HepG2 (cell line): ENCODE measurements around the gene STAG3. TPM values are rescaled to one million over a fixed set of nuclear protein-coding genes. Genes with fewer than 3 reads are reported as not detected.
A peak's percentile ranks its signal among the peaks of the same experiment; 100 is the strongest.

Experiments used
- ATAC-seq: fragments of 200-7000 bp; cut with Tn5 transposase; 3 replicates; pipeline ENCODE4 v1.9.1; 2020; ENCODE audit warnings: mild to moderate bottlenecking, moderate library complexity
- BruUV-seq: library from RNA; stranded (reverse); fragments of 400-500 nt; replicated peaks from 2 replicates; lab custom pipeline; 2021; lab: Mats Ljungman, UMichigan
- CTCF ChIA-PET: fragments of 300-600 bp; formaldehyde crosslinking; extraction: SDS; loops from one replicate; lab custom pipeline; 2021; ENCODE audit warnings: low total read pairs, inconsistent platforms, low intra/inter-chr PET ratio; lab: Yijun Ruan, JAX
- POLR2A ChIA-PET: fragments of 350-600 bp; sonication (Branson Sonifier 250); formaldehyde crosslinking; loops from one replicate; lab custom pipeline; 2020; ENCODE audit warnings: antibody characterized with exemption, inconsistent platforms; lab: Yijun Ruan, JAX
- DNase-seq: peaks from one replicate; pipeline ENCODE4 v3.0.0-alpha.2; 2015; ENCODE audit warnings: low spot score
- FAIRE-seq: peaks from 3 replicates; lab custom pipeline; 2011; peaks lifted over from hg19 to GRCh38; lab: Jason Lieb, UNC
- H2AFZ ChIP-seq: one replicate; pipeline ENCODE4 v1.6.1; 2011; ENCODE audit warnings: low read length, inconsistent platforms
- H3K27ac ChIP-seq: fragments of 300-600 bp; 3 replicates; pipeline ENCODE4 v1.8.0; 2011; ENCODE audit warnings: mixed run types, mild to moderate bottlenecking, mixed read lengths, low read length, inconsistent platforms; ENCODE audit not compliant: insufficient read depth; ENCODE audit errors: extremely low read length
- H3K27me3 ChIP-seq, 2 experiments: fragments of 200-600 bp in 1 of 2; 2 replicates in 1 of 2; 3 replicates in 1 of 2; pipeline versions ENCODE4 v1.6.0 to v1.8.0; 2011; ENCODE audit warnings: low read length in 2 of 2, mild to moderate bottlenecking in 2 of 2, moderate library complexity in 2 of 2, inconsistent platforms in 1 of 2; ENCODE audit not compliant: insufficient read depth in 2 of 2, control insufficient read depth in 1 of 2
- H3K36me3 ChIP-seq, 2 experiments: fragments of 200-600 bp in 1 of 2; replicated peaks in 1 of 2; 2 replicates in 1 of 2; 3 replicates in 1 of 2; pipeline versions ENCODE4 v1.5.1 to v1.8.0; 2011; ENCODE audit warnings: low read length in 2 of 2, inconsistent platforms in 1 of 2; ENCODE audit not compliant: insufficient read depth in 2 of 2, control insufficient read depth in 1 of 2
- H3K4me1 ChIP-seq: 2 replicates; pipeline ENCODE4 v1.5.1; 2012; ENCODE audit warnings: low read length, inconsistent platforms; ENCODE audit not compliant: insufficient read depth
- H3K4me2 ChIP-seq: 2 replicates; pipeline ENCODE4 v1.6.0; 2011; ENCODE audit warnings: low read depth, low read length, inconsistent platforms
- H3K4me3 ChIP-seq, 3 experiments: fragments of 200-600 bp in 1 of 3; sonication (generic), shearing (Covaris generic) in 1 of 3; replicated peaks in 1 of 3; 2 replicates each; pipeline ENCODE4 v1.5.1; 2011 to 2016; ENCODE audit warnings: low read length in 3 of 3, inconsistent platforms in 2 of 3, low read depth in 2 of 3, mild to moderate bottlenecking in 2 of 3, control low read depth in 1 of 3, mixed read lengths in 1 of 3; ENCODE audit not compliant: insufficient read depth in 1 of 3
- H3K79me2 ChIP-seq: one replicate; pipeline ENCODE4 v1.6.1; 2011; ENCODE audit warnings: low read length, inconsistent platforms; ENCODE audit not compliant: insufficient read depth
- H3K9ac ChIP-seq: 2 replicates; pipeline ENCODE4 v1.6.0; 2011; ENCODE audit warnings: mild to moderate bottlenecking, low read depth, low read length, inconsistent platforms; ENCODE audit not compliant: insufficient read depth
- H3K9me3 ChIP-seq: 2 replicates; pipeline ENCODE4 v1.5.1; 2012; ENCODE audit warnings: mild to moderate bottlenecking, low read length
- H4K20me1 ChIP-seq: 2 replicates; pipeline ENCODE4 v1.6.0; 2011; ENCODE audit warnings: inconsistent platforms, mild to moderate bottlenecking, low read length, moderate library complexity; ENCODE audit not compliant: insufficient read depth
- GABPB1 ChIP-seq: IDR thresholded peaks from 2 replicates; pipeline ENCODE4 v1.6.1; 2016; ENCODE audit warnings: mild to moderate bottlenecking, missing genetic modification reagents, moderate library complexity, missing compliant biosample characterization
- HNRNPK ChIP-seq: fragments of 200-400 bp; formaldehyde crosslinking; IDR thresholded peaks from 2 replicates; pipeline ENCODE4 v1.6.1; 2018; ENCODE audit warnings: low read length, low read depth, moderate library complexity, mild to moderate bottlenecking; ENCODE audit not compliant: poor library complexity, severe bottlenecking
- JUNB ChIP-seq: sonication (generic); formaldehyde crosslinking; IDR thresholded peaks from 2 replicates; pipeline ENCODE4 v1.8.0; 2022; ENCODE audit warnings: missing genetic modification reagents, mild to moderate bottlenecking, borderline replicate concordance
- MAF1 ChIP-seq: sonication (generic); formaldehyde crosslinking; IDR thresholded peaks from 2 replicates; pipeline ENCODE4 v1.5.0; 2020; ENCODE audit warnings: missing genetic modification reagents, borderline replicate concordance
- MAFF ChIP-seq: IDR thresholded peaks from 2 replicates; pipeline ENCODE4 v1.6.1; 2011; ENCODE audit warnings: low read depth, low read length, improper control_type of control experiment
- SAP130 ChIP-seq: IDR thresholded peaks from 2 replicates; pipeline ENCODE4 v1.6.1; 2016; ENCODE audit warnings: low read depth
- SKI ChIP-seq: fragments of 450-650 bp; IDR thresholded peaks from one replicate; pipeline ENCODE4 v1.6.1; 2018; ENCODE audit warnings: mild to moderate bottlenecking; ENCODE audit not compliant: partially characterized antibody
- ZNF572 ChIP-seq: sonication (generic); formaldehyde crosslinking; IDR thresholded peaks from 2 replicates; pipeline ENCODE4 v1.5.1; 2020; ENCODE audit warnings: mild to moderate bottlenecking, missing genetic modification reagents
- ZNF777 ChIP-seq: sonication (generic); formaldehyde crosslinking; IDR thresholded peaks from 2 replicates; pipeline ENCODE4 v1.4.0; 2020; ENCODE audit warnings: missing genetic modification reagents
- WGBS: methylation state at CpG from one replicate; pipeline ENCODE4 v1.1.6; 2017; ENCODE audit warnings: low lambda C conversion rate; 5-methylcytosine and 5-hydroxymethylcytosine counted together
- in situ Hi-C: cut with HindIII; loops from 2 replicates; pipeline ENCODE4 v1.10.0; 2017; ENCODE audit warnings: low pct_unique_long_range_greater_than_20kb; ENCODE audit not compliant: extremely low pct_ligation_motif_present
- intact Hi-C: fragments of 100-400 bp; cut with micrococcal nuclease; formaldehyde crosslinking; loops from one replicate; pipeline ENCODE4 v1.10.0; 2022; ENCODE audit not compliant: unreplicated experiment
- polyA plus RNA-seq, 8 experiments: library from polyadenylated mRNA; depleted of rRNA in 3 of 8; stranded (reverse) in 7 of 8; unstranded in 1 of 8; fragments of >200 nt; fragmentation: Illumina TruSeq in 4 of 8; extraction: Trizol in 4 of 8; gene quantifications; 2 replicates each; pipeline versions ENCODE4 v1.2.1 to v1.2.3, GENCODE V29; 2011 to 2016; ENCODE audit warnings: low read depth in 4 of 8, missing spikeins in 1 of 8, mixed read lengths in 1 of 8; ENCODE audit not compliant: insufficient read depth in 1 of 8
- total RNA-seq, 5 experiments: library from RNA; depleted of rRNA; stranded (reverse); fragments of >200 nt; fragmentation: Illumina TruSeq; extraction: Trizol; gene quantifications; 2 replicates each; pipeline ENCODE4 v1.2.3, GENCODE V29; 2016; ENCODE audit warnings: low read depth in 1 of 5
- TF ChIP-seq, protein P1 (sequence below): sonication (generic); formaldehyde crosslinking; conservative IDR thresholded peaks from 2 replicates; pipeline ENCODE4 v1.4.0; 2020; ENCODE audit warnings: missing genetic modification reagents
- TF ChIP-seq, protein P2 (sequence below): sonication (generic); formaldehyde crosslinking; IDR thresholded peaks from 2 replicates; pipeline ENCODE4 v1.4.0; 2020; ENCODE audit warnings: missing genetic modification reagents

The STAG3 gene
- total and polyA plus RNA-seq, 2 of the 13 experiments (the other 11 are each of a cell fraction or from before 2014, with no cell fraction given) = 0.09 to 0.33 TPM

DNA sequence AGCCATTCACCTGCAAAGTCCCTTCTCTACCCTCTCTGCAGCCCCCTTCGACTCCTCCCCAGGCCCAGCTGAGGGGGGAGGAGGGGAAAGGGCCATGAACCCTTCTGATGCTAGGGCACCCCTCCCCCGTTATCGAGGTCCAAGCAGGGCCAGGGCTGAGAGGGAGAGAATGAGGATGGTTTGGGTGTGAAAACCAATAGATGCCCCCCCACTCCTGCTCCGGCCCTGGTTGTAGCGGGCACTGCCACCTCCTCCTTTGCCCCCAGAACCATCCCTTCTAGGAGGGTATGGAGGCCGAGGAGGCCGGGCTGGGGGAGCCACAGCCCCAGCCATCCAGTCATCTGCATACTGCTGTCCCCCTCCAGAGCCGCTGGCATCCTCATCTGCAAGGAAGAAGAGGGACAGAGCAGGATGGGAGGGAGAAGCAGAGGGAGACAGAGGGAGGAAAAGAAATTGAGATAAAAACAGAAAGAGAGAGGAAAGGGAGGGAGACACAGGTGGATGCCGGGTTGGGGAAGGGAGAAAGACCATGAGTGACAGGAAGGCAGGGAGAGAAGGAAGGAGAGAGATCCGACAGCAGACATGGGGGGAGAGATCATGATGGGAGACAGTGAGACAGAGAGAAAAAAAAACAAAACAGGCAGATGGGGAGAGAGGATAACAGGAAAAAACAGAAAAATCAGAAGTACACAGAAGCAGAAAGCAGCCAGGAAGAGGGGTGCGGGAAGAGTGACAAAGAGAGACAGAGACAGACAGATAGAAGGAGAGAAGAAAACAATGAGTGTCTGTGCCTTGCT, 7.4 kb upstream of the STAG3 start:
- TF ChIP-seq MAF1 (CRISPR knock-in tag) = no peak
- peak; percentile 59 for TF ChIP-seq HNRNPK
- ChIA-PET CTCF (no interaction called here), POLR2A (no interaction called here)
- Histone ChIP-seq H3K79me2 (no peaks in the 10 kb centered on the region), H3K36me3 (no peaks in the 10 kb centered on the region), H3K4me3 (0 out of 6 replicates have a peak overlapping the region, but pooled peaks of 1 of the 3 experiments have one; percentile 73), H3K9ac (no peak overlapping the region), H3K27me3 (peaks cover 1 to 43% of the 10 kb centered on the region in 2 experiments; a peak in 3 of 5 replicates), H3K4me1 (peaks cover 43% of the 10 kb centered on the region), H3K9me3 (no peaks in the 10 kb centered on the region), H4K20me1 (no peaks in the 10 kb centered on the region), H3K27ac (no peak overlapping the region), H2AFZ (no peak overlapping the region), H3K4me2 (peak overlapping the region; percentile 77; the same call in 1 of the 2 replicates)
- in situ Hi-C loops = no loop called here
- DNase-seq = no peak
- intact Hi-C loops = no loop called here
- no peak for ATAC-seq
- FAIRE-seq = no peak
- BruUV-seq = no TSS peak
- 55% methylated on average over 11 of the region's 11 CpGs for WGBS

DNA sequence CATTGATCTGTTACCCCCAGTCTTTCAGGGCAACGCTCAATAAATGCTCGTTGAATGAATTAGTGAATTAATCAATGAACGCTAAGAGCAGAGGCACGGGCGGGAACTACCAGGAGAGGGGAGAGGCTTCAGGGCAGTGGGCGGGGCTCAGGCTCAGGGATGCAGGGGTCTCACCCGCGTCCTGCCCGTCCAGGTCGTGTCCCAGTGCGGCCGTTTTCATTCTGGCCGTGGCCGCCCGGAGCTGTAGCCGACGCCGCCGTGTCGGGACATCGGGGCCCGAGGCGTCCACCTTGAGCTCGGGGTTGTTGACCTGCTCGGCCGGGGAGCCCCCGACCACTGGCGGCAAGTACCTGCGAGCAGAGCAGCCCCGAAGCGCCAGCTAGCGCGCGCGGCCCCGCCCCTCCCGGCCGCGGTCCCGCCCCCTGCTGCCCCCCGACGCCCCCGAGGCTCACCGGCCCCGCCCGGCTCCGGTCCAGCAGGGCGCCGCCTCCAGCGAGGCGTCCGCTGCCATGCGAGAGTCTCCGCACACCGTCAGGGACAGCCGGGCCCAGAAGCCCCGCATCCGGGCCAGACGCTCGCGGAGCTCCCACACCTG, 6.5 kb upstream of the STAG3 start:
- H3K4me2 ChIP-seq = peak overlapping the region; percentile 77
- CTCF ChIA-PET = no interaction called here
- peak overlapping the region; percentile 51 to 73 (median 52); a peak in 4 of 6 replicates for H3K4me3 ChIP-seq
- peak; percentile 83 for TF ChIP-seq ZNF777
- TF ChIP-seq JUNB (CRISPR knock-in tag) = no peak
- TF ChIP-seq GABPB1 (CRISPR knock-in tag) = peak; percentile 45; the same call in 1 of the 2 replicates
- TF ChIP-seq SAP130 (CRISPR knock-in tag) = 0 out of 2 replicates have a peak, but pooled peaks have one; percentile 10
- TF ChIP-seq MAFF = no peak
- 0 out of 2 replicates have a peak, but pooled peaks have one; percentile 20 for TF ChIP-seq ZNF572 (CRISPR knock-in tag)
- peak; percentile 8 for TF ChIP-seq HNRNPK
- TF ChIP-seq, protein P1, sequence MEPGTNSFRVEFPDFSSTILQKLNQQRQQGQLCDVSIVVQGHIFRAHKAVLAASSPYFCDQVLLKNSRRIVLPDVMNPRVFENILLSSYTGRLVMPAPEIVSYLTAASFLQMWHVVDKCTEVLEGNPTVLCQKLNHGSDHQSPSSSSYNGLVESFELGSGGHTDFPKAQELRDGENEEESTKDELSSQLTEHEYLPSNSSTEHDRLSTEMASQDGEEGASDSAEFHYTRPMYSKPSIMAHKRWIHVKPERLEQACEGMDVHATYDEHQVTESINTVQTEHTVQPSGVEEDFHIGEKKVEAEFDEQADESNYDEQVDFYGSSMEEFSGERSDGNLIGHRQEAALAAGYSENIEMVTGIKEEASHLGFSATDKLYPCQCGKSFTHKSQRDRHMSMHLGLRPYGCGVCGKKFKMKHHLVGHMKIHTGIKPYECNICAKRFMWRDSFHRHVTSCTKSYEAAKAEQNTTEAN (CRISPR knock-in tag) = no peak
- TF ChIP-seq, protein P2, sequence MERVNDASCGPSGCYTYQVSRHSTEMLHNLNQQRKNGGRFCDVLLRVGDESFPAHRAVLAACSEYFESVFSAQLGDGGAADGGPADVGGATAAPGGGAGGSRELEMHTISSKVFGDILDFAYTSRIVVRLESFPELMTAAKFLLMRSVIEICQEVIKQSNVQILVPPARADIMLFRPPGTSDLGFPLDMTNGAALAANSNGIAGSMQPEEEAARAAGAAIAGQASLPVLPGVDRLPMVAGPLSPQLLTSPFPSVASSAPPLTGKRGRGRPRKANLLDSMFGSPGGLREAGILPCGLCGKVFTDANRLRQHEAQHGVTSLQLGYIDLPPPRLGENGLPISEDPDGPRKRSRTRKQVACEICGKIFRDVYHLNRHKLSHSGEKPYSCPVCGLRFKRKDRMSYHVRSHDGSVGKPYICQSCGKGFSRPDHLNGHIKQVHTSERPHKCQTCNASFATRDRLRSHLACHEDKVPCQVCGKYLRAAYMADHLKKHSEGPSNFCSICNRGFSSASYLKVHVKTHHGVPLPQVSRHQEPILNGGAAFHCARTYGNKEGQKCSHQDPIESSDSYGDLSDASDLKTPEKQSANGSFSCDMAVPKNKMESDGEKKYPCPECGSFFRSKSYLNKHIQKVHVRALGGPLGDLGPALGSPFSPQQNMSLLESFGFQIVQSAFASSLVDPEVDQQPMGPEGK (CRISPR knock-in tag) = peak; percentile 36; the same call in 1 of the 2 replicates
- no peak for TF ChIP-seq SKI

More for the DNA sequence above, 6.5 kb upstream of the STAG3 start:
- POLR2A ChIA-PET = no interaction called here
- no peaks in the 10 kb centered on the region for H3K9me3 ChIP-seq
- no peaks in the 10 kb centered on the region for H4K20me1 ChIP-seq
- H3K9ac ChIP-seq = no peak overlapping the region
- no peak overlapping the region for H2AFZ ChIP-seq
- no peak for DNase-seq
- ATAC-seq = peak; percentile 42
- intact Hi-C loops (no loop called here), in situ Hi-C loops (no loop called here)
- no peaks in the 10 kb centered on the region for H3K79me2 ChIP-seq
- H3K4me1 ChIP-seq = peaks cover 43% of the 10 kb centered on the region
- 6% methylated on average over 11 of the region's 61 CpGs for WGBS
- no peak for FAIRE-seq
- H3K27me3 ChIP-seq = peaks cover 2 to 41% of the 10 kb centered on the region in 2 experiments; a peak in 4 of 5 replicates
- BruUV-seq = no TSS peak
- no peaks in the 10 kb centered on the region for H3K36me3 ChIP-seq
- H3K27ac ChIP-seq = no peak overlapping the region
